HG03354 (cell line): Measurements from ENCODE around the gene SIM1.
"Not testable (repeated sequence)": the region's sequence is repeated elsewhere in the genome, so short reads cannot be mapped to it uniquely, and the experiment has no call there.

Experiments used
- ATAC-seq: cut with Tn5 transposase; IDR thresholded peaks from one replicate; pipeline ENCODE4 v1.9.1; 2021; ENCODE audit warnings: mild to moderate bottlenecking; ENCODE audit not compliant: unreplicated experiment, poor library complexity, severe bottlenecking

The SIM1 gene

GRCh38 chr6:100376103-100376502 is 88.6 kb downstream of the SIM1 start:
- no peak for ATAC-seq

- ATAC-seq = no peak
Measured at GRCh38 chr6:100372326-100373091, 92.2 kb downstream of the SIM1 start.

- no peak for ATAC-seq
Measured at GRCh38 chr6:100371591-100371990, 93.1 kb downstream of the SIM1 start.

GRCh38 chr6:100370265-100370664 is 94.5 kb downstream of the SIM1 start:
- no peak for ATAC-seq

- ATAC-seq = no peak
Measured at GRCh38 chr6:100366419-100366818, 98.3 kb downstream of the SIM1 start.

GRCh38 chr6:100363651-100364050 is 101.1 kb downstream of the SIM1 start:
- ATAC-seq = no peak

- ATAC-seq = not testable (repeated sequence)
Measured at GRCh38 chr6:100354736-100355641, 109.7 kb downstream of the SIM1 start.

GRCh38 chr6:100353276-100354015 is 111.3 kb downstream of the SIM1 start:
- no peak for ATAC-seq

GRCh38 chr6:100350139-100350538 is 114.6 kb downstream of the SIM1 start:
- no peak for ATAC-seq

- no peak for ATAC-seq
Measured at GRCh38 chr6:100349366-100349765, 115.4 kb downstream of the SIM1 start.

- ATAC-seq = no peak
Measured at GRCh38 chr6:100347901-100348550, 116.7 kb downstream of the SIM1 start.

- no peak for ATAC-seq
Measured at GRCh38 chr6:100346828-100347227, 117.9 kb downstream of the SIM1 start.

- ATAC-seq = no peak
Measured at GRCh38 chr6:100346203-100346602, 118.5 kb downstream of the SIM1 start.

GRCh38 chr6:100344761-100345160 is 120.0 kb downstream of the SIM1 start:
- no peak for ATAC-seq

GRCh38 chr6:100344321-100344720 is 120.4 kb downstream of the SIM1 start:
- ATAC-seq = no peak

GRCh38 chr6:100343316-100344077 is 121.2 kb downstream of the SIM1 start:
- no peak for ATAC-seq

- ATAC-seq = no peak
Measured at GRCh38 chr6:100342830-100343229, 121.9 kb downstream of the SIM1 start.

GRCh38 chr6:100339574-100340255 is 125.0 kb downstream of the SIM1 start:
- no peak for ATAC-seq
